GM18517 (cell line): ENCODE measurements around the gene SRMS.
"Not testable (repeated sequence)": the region's sequence is repeated elsewhere in the genome, so short reads cannot be mapped to it uniquely, and the experiment has no call there.

Experiments
- ATAC-seq: cut with Tn5 transposase; IDR thresholded peaks from one replicate; pipeline ENCODE4 v1.9.1; 2021; ENCODE audit warnings: mild to moderate bottlenecking, moderate library complexity; ENCODE audit not compliant: unreplicated experiment

Gene SRMS

GRCh38 chr20:63566395-63567135 is 19.0 kb upstream of the SRMS start:
- no peak for ATAC-seq

GRCh38 chr20:63565699-63566335 is 18.3 kb upstream of the SRMS start:
- ATAC-seq: no peak

DNA sequence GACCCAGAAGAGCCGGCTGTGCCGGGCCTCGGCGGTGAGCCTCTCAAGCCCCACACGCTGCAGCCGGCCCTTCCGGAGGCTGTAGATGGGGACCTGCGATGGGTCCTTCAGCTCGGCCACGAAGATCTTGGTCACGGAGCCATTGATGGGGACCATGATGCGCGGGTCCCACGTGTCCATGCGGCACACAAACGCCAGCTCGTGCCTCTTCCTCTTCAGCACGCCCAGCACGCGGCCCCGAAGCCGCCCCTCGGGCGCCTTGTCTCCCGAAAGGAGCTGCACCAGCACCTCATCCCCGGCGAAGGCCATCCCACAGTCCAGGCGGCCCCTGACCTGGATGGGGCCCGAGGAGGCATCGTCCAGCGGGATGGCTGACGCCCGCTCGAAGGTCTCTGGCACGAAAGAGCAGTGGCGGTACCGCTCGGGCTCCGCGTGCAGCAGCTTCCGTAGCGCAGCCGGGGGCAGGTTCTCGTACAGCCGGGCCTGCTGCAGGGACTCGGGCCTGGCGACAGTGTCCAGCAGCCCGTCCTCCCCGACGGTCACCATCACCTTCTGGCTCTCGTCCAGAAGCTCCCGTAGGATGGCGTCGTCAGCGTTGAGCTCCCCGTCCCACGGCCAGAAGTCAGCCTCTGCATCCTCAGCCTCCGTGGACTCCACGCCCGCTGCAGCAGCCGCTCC is 17.6 kb upstream of the SRMS start:
- ATAC-seq: no peak

DNA sequence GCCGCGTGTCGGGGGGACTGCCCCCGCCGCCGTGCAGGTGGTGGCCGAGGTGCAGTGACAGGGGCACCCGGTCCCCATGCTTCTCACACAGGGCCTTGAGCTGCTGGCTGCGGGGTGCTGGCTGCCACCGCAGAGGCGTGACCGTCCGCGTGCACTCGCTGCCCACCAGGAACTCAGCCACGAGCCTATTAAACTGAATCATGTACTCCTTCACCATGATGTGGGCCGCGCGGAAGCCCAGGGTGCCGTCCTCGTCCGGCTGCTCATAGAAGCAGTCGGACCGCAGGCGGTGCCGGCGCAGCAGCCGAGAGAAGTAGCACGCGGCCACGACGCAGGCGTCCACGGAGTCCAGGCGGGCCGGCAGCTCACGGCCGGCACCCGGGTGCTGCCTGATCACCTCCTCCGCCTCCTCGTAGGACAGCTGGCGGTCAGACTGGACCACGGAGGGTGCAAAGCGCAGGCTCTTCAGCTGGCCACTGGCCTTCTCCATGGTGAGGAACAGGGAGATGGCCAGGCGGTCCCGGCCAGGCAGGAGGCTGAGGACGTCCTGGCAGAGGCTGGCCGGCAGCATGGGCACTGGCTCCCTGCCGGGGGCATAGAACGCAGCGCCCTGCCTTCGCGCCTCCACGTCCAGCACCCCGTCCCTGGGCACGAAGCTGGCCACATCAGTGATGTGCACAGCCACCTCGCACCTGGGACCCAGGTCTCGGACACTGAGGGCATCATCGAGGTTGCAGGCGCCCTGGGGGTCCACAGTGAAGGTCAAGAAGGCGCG is 16.7 kb upstream of the SRMS start:
- ATAC-seq: no peak

- ATAC-seq: no peak
Measured at GRCh38 chr20:63563225-63563935, 15.8 kb upstream of the SRMS start.

- ATAC-seq: no peak
Measured at GRCh38 chr20:63562461-63563224, 15.1 kb upstream of the SRMS start.

GRCh38 chr20:63561624-63562396 is 14.3 kb upstream of the SRMS start:
- ATAC-seq: no peak

GRCh38 chr20:63560856-63561609 is 13.5 kb upstream of the SRMS start:
- ATAC-seq: no peak

- ATAC-seq: no peak
Measured at GRCh38 chr20:63560333-63560805, 12.8 kb upstream of the SRMS start.

- not testable (repeated sequence) for ATAC-seq
Measured at GRCh38 chr20:63559485-63560332, 12.2 kb upstream of the SRMS start.

- ATAC-seq: no peak
Measured at GRCh38 chr20:63558804-63559484, 11.4 kb upstream of the SRMS start.

DNA sequence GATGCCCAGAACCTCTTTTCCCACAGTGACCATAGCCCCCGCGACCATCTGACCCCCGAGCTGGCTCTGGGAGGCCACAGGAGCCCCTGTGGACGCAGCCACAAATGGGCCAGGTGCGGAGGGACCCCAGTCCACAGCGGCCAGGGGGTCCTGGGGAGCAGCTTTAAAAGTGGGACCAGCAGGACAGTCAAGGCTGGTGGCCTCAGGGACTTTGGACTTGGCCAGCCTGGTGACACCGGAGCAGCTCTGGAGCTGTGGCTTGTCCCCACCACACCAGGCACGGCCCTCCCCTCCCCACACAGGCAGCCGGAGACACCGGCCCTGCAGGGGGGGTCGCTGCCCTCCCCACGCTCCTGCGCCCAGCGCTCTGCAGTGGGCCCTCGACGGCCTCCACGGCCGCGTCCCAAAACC is 9.9 kb upstream of the SRMS start:
- no peak for ATAC-seq

DNA sequence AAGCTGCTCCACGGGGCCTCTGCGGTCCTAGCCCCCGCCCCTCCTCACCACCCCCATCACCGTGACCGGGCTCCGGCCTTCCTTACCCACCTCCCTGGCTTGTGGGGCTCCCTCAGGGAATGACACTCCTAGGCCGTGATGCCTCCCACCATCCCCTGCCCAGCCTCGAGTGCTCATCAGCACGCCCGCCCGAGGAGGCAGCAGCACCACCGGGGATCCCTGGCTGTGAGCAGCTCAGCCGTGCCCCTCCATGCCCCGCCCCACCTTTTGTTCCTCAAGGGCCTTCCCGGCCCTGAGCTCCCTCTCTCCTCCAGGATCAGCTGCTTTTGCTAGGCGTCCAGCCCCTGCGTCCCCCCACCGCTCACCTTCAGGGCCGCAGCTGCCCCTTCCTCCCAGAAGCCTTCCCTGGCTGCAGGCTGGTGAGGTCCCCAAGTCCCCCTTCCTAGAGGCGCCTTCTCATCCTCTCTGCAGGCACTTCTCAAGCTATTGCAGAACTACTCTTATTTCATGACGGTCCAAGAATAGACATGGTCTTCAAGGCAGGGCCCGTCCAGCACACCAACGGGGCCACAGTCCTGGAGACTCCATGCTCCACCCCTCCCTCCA is 9.4 kb upstream of the SRMS start:
- ATAC-seq: no peak

GRCh38 chr20:63555661-63556381 is 8.3 kb upstream of the SRMS start:
- ATAC-seq: no peak

GRCh38 chr20:63554361-63555278 is 7.1 kb upstream of the SRMS start:
- ATAC-seq: no peak
